Globus pallidus (tissue), 1 donor: Measurements from ENCODE around the gene FHOD3.
A peak's percentile ranks its signal among the peaks of the same experiment; 100 is the strongest.

Experiments used
- DNase-seq: peaks from one replicate; pipeline ENCODE4 v3.0.0-alpha.2; 2015; ENCODE audit warnings: low spot score

FHOD3 gene

GRCh38 chr18:36667811-36668210 is 370.3 kb downstream of the FHOD3 start:
- no peak for DNase-seq

GRCh38 chr18:36668349-36668748 is 370.8 kb downstream of the FHOD3 start:
- DNase-seq = no peak

- no peak for DNase-seq
Measured at GRCh38 chr18:36672437-36673344, 375.2 kb downstream of the FHOD3 start.

- no peak for DNase-seq
Measured at GRCh38 chr18:36673452-36673851, 375.9 kb downstream of the FHOD3 start.

- no peak for DNase-seq
Measured at GRCh38 chr18:36675076-36675475, 377.6 kb downstream of the FHOD3 start.

- DNase-seq = no peak
Measured at GRCh38 chr18:36675542-36675941, 378.0 kb downstream of the FHOD3 start.

GRCh38 chr18:36676629-36677028 is 379.1 kb downstream of the FHOD3 start:
- no peak for DNase-seq

- no peak for DNase-seq
Measured at GRCh38 chr18:36680042-36680441, 382.5 kb downstream of the FHOD3 start.

- DNase-seq = no peak
Measured at GRCh38 chr18:36685580-36685979, 388.1 kb downstream of the FHOD3 start.

- peak; percentile 58 for DNase-seq
Measured at GRCh38 chr18:36688020-36688965, 390.8 kb downstream of the FHOD3 start.

GRCh38 chr18:36692371-36692770 is 394.9 kb downstream of the FHOD3 start:
- no peak for DNase-seq

- no peak for DNase-seq
Measured at GRCh38 chr18:36692921-36693332, 395.4 kb downstream of the FHOD3 start.

GRCh38 chr18:36693931-36694620 is 396.6 kb downstream of the FHOD3 start:
- no peak for DNase-seq

GRCh38 chr18:36695806-36696205 is 398.3 kb downstream of the FHOD3 start:
- no peak for DNase-seq

- no peak for DNase-seq
Measured at GRCh38 chr18:36697905-36698304, 400.4 kb downstream of the FHOD3 start.

GRCh38 chr18:36700955-36701354 is 403.4 kb downstream of the FHOD3 start:
- no peak for DNase-seq

- no peak for DNase-seq
Measured at GRCh38 chr18:36702401-36703013, 405.0 kb downstream of the FHOD3 start.

GRCh38 chr18:36704156-36704555 is 406.6 kb downstream of the FHOD3 start:
- DNase-seq = no peak

GRCh38 chr18:36706134-36706881 is 408.8 kb downstream of the FHOD3 start:
- no peak for DNase-seq

- no peak for DNase-seq
Measured at GRCh38 chr18:36708366-36708765, 410.9 kb downstream of the FHOD3 start.

- no peak for DNase-seq
Measured at GRCh38 chr18:36709315-36709714, 411.8 kb downstream of the FHOD3 start.
